Activated CD4-positive, alpha-beta T cell treated with anti-CD3 and anti-CD28 coated beads for 24 hours (primary cell): ENCODE data around the gene DUSP5.
"Not testable (repeated sequence)": the region's sequence is repeated elsewhere in the genome, so short reads cannot be mapped to it uniquely, and the experiment has no call there.

Source experiments
- DNase-seq, 2 donors: peaks; one replicate each; pipeline ENCODE4 v3.0.0-alpha.2; 2020; ENCODE audit warnings: low read depth in 2 of 2

The DUSP5 gene

GRCh38 chr10:110516815-110517492 lies 19.2 kb downstream of the DUSP5 start:
- DNase-seq: no peak

GRCh38 chr10:110522365-110522988 lies 24.8 kb downstream of the DUSP5 start:
- DNase-seq: no peak

- DNase-seq: no peak
These were observed 26.0 kb downstream of the DUSP5 start for GRCh38 chr10:110523736-110524135.

GRCh38 chr10:110524179-110524858 lies 26.6 kb downstream of the DUSP5 start:
- no peak for DNase-seq

GRCh38 chr10:110524859-110525232 lies 27.1 kb downstream of the DUSP5 start:
- DNase-seq: no peak

GRCh38 chr10:110525349-110526260 lies 27.9 kb downstream of the DUSP5 start:
- no peak for DNase-seq

- DNase-seq: no peak
These were observed 30.0 kb downstream of the DUSP5 start for GRCh38 chr10:110527731-110528171.

- no peak for DNase-seq
These were observed 30.7 kb downstream of the DUSP5 start for GRCh38 chr10:110528224-110528996.

- DNase-seq: peak in 1 of 2 donors; percentile 20
These were observed 31.4 kb downstream of the DUSP5 start for GRCh38 chr10:110528997-110529524.

- DNase-seq: no peak
These were observed 31.9 kb downstream of the DUSP5 start for GRCh38 chr10:110529596-110530011.

GRCh38 chr10:110530131-110530831 lies 32.6 kb downstream of the DUSP5 start:
- no peak for DNase-seq

GRCh38 chr10:110531687-110532086 lies 34.0 kb downstream of the DUSP5 start:
- no peak for DNase-seq

GRCh38 chr10:110532628-110533027 lies 34.9 kb downstream of the DUSP5 start:
- DNase-seq: not testable (repeated sequence)

- no peak for DNase-seq
These were observed 35.4 kb downstream of the DUSP5 start for GRCh38 chr10:110533149-110533548.

- DNase-seq: no peak
These were observed 36.9 kb downstream of the DUSP5 start for GRCh38 chr10:110534571-110534970.

GRCh38 chr10:110535958-110536891 lies 38.5 kb downstream of the DUSP5 start:
- peak; percentile 58 to 60 for DNase-seq

GRCh38 chr10:110539091-110539490 lies 41.4 kb downstream of the DUSP5 start:
- no peak for DNase-seq

- no peak for DNase-seq
These were observed 42.3 kb downstream of the DUSP5 start for GRCh38 chr10:110540031-110540430.

- no peak for DNase-seq
These were observed 47.3 kb downstream of the DUSP5 start for GRCh38 chr10:110544958-110545537.
